Measurements from ENCODE around the gene COL9A1.
A peak's percentile ranks its signal among the peaks of the same experiment; 100 is the strongest.

Gene COL9A1

DNA sequence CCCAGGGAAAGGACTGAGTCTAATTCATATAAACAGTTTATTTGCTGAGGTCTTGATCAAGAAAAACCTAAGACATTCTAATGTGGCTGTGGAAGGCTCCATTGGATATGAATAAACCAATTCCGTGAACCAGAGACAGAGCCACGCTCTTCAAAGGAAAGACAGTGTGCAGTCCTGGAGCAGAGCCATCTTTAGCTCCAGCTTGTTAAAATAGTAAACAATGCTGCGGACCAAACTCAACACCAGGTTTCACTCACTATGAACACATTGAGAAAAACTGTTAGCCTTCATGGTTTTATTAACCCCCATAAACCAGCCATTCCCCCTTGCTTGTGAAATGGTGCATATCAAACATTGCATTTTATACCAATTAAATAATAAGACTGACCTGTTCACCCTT, 61.9 kb downstream of the COL9A1 start:
- CTCF ChIA-PET = interaction anchor here (1.1 kb wide), 1 partner anchor 21 kb away, joined by 3 read pairs; no protein-coding TSS in a partner anchor
- Histone ChIP-seq H3K4me3 (ENCODE audit: control insufficient read depth in 1 of 7, extremely low read depth in 1 of 7, insufficient read depth in 4 of 7, low read depth in 2 of 7, low read length in 6 of 7) (no peak overlapping the region), H3K4me1 (ENCODE audit: control extremely low read depth in 1 of 4, control insufficient read depth in 4 of 4, insufficient read depth in 4 of 4, low read length in 3 of 4) (no peaks in the 10 kb centered on the region), H3K27ac (ENCODE audit: insufficient read depth in 1 of 2, low read depth in 1 of 2, low read length in 2 of 2, poor library complexity in 1 of 2, severe bottlenecking in 2 of 2) (no peak overlapping the region), H3K27me3 (replicated peaks in 2 of 5; ENCODE audit: control insufficient read depth in 4 of 5, insufficient read depth in 5 of 5, low read length in 4 of 5) (peaks cover 0 to 2% (median 0%) of the 10 kb centered on the region in 5 experiments), H3K9me3 (ENCODE audit: control extremely low read depth in 1 of 5, control insufficient read depth in 4 of 5, insufficient read depth in 2 of 5, low read depth in 1 of 5, low read length in 4 of 5) (no peaks in the 10 kb centered on the region), H3K36me3 (ENCODE audit: control insufficient read depth in 4 of 4, insufficient read depth in 4 of 4, low read length in 3 of 4) (no peaks in the 10 kb centered on the region)
- DNase-seq = no peak
- 100% methylated on average over 1 of the region's 3 CpGs for WGBS (ENCODE audit: insufficient coverage)
- POLR2A ChIA-PET = no interaction called here

- H3K4me1 ChIP-seq (ENCODE audit: control extremely low read depth in 1 of 4, control insufficient read depth in 4 of 4, insufficient read depth in 4 of 4, low read length in 3 of 4) = no peaks in the 10 kb centered on the region
- ChIA-PET CTCF (interaction anchor here (0.6 to 3.5 kb wide), 2 partner anchors 15 to 284 kb away, joined by 3 to 12 read pairs; no protein-coding TSS in a partner anchor), POLR2A (no interaction called here)
- H3K27me3 ChIP-seq (replicated peaks in 2 of 5; ENCODE audit: control insufficient read depth in 4 of 5, insufficient read depth in 5 of 5, low read length in 4 of 5) = peaks cover 0 to 1% (median 0%) of the 10 kb centered on the region in 5 experiments
- no peak overlapping the region for H3K27ac ChIP-seq (ENCODE audit: insufficient read depth in 1 of 2, low read depth in 1 of 2, low read length in 2 of 2, poor library complexity in 1 of 2, severe bottlenecking in 2 of 2)
- no peaks in the 10 kb centered on the region for H3K9me3 ChIP-seq (ENCODE audit: control extremely low read depth in 1 of 5, control insufficient read depth in 4 of 5, insufficient read depth in 2 of 5, low read depth in 1 of 5, low read length in 4 of 5)
- DNase-seq = no peak
- H3K4me3 ChIP-seq (ENCODE audit: control insufficient read depth in 1 of 7, extremely low read depth in 1 of 7, insufficient read depth in 4 of 7, low read depth in 2 of 7, low read length in 6 of 7) = no peak overlapping the region
- 100% methylated on average over 2 of the region's 3 CpGs for WGBS (ENCODE audit: insufficient coverage)
- H3K36me3 ChIP-seq (ENCODE audit: control insufficient read depth in 4 of 4, insufficient read depth in 4 of 4, low read length in 3 of 4) = no peaks in the 10 kb centered on the region
Observed at GRCh38 chr6:70236343-70236742, 66.5 kb downstream of the COL9A1 start.

GRCh38 chr6:70234561-70235236, 68.2 kb downstream of the COL9A1 start:
- Histone ChIP-seq H3K27ac (ENCODE audit: insufficient read depth in 1 of 2, low read depth in 1 of 2, low read length in 2 of 2, poor library complexity in 1 of 2, severe bottlenecking in 2 of 2) (no peak overlapping the region), H3K27me3 (replicated peaks in 2 of 5; ENCODE audit: control insufficient read depth in 4 of 5, insufficient read depth in 5 of 5, low read length in 4 of 5) (peaks cover 0 to 1% (median 0%) of the 10 kb centered on the region in 5 experiments), H3K4me1 (ENCODE audit: control extremely low read depth in 1 of 4, control insufficient read depth in 4 of 4, insufficient read depth in 4 of 4, low read length in 3 of 4) (no peaks in the 10 kb centered on the region), H3K36me3 (ENCODE audit: control insufficient read depth in 4 of 4, insufficient read depth in 4 of 4, low read length in 3 of 4) (no peaks in the 10 kb centered on the region), H3K4me3 (ENCODE audit: control insufficient read depth in 1 of 7, extremely low read depth in 1 of 7, insufficient read depth in 4 of 7, low read depth in 2 of 7, low read length in 6 of 7) (no peak overlapping the region), H3K9me3 (ENCODE audit: control extremely low read depth in 1 of 5, control insufficient read depth in 4 of 5, insufficient read depth in 2 of 5, low read depth in 1 of 5, low read length in 4 of 5) (no peaks in the 10 kb centered on the region)
- DNase-seq = no peak
- POLR2A ChIA-PET = no interaction called here
- CTCF ChIA-PET = no interaction called here
- 100% methylated on average over 4 of the region's 7 CpGs for WGBS (ENCODE audit: insufficient coverage)

GRCh38 chr6:70231311-70231710, 71.6 kb downstream of the COL9A1 start:
- ChIA-PET CTCF (interaction anchor here (4.1 kb wide), 1 partner anchor 11 kb away, joined by 34 read pairs; no protein-coding TSS in a partner anchor), POLR2A (no interaction called here)
- H3K27me3 ChIP-seq (replicated peaks in 2 of 5; ENCODE audit: control insufficient read depth in 4 of 5, insufficient read depth in 5 of 5, low read length in 4 of 5) = no peaks in the 10 kb centered on the region
- no peaks in the 10 kb centered on the region for H3K4me1 ChIP-seq (ENCODE audit: control extremely low read depth in 1 of 4, control insufficient read depth in 4 of 4, insufficient read depth in 4 of 4, low read length in 3 of 4)
- H3K36me3 ChIP-seq (ENCODE audit: control insufficient read depth in 4 of 4, insufficient read depth in 4 of 4, low read length in 3 of 4) = no peaks in the 10 kb centered on the region
- 100% methylated on average over 1 of the region's 2 CpGs for WGBS (ENCODE audit: insufficient coverage)
- H3K27ac ChIP-seq (ENCODE audit: insufficient read depth in 1 of 2, low read depth in 1 of 2, low read length in 2 of 2, poor library complexity in 1 of 2, severe bottlenecking in 2 of 2) = no peak overlapping the region
- H3K9me3 ChIP-seq (ENCODE audit: control extremely low read depth in 1 of 5, control insufficient read depth in 4 of 5, insufficient read depth in 2 of 5, low read depth in 1 of 5, low read length in 4 of 5) = no peaks in the 10 kb centered on the region
- DNase-seq = no peak
- H3K4me3 ChIP-seq (ENCODE audit: control insufficient read depth in 1 of 7, extremely low read depth in 1 of 7, insufficient read depth in 4 of 7, low read depth in 2 of 7, low read length in 6 of 7) = no peak overlapping the region

DNA sequence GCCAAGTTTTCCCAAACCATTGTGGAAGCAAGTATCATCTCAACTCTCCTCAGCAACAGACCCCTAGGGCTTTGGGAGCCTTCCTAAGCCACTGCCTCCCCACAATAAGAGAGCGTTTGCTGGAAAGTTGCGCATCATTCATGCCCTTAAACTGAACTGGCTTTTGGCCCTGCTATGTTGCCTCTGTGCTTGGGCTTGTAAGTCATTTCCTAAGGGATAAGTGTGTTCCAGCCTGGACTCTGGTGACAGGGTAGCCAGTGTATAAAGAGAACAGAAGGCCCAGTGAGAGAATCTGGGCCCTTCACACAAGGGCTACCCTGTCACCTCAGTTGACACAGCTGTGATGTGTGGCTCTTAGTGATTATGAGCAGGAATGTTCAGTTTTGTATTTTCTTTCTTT, 77.8 kb downstream of the COL9A1 start:
- 100% methylated on average over 2 of the region's 2 CpGs for WGBS (ENCODE audit: insufficient coverage)
- no peaks in the 10 kb centered on the region for H3K36me3 ChIP-seq (ENCODE audit: control insufficient read depth in 4 of 4, insufficient read depth in 4 of 4, low read length in 3 of 4)
- no peaks in the 10 kb centered on the region for H3K9me3 ChIP-seq (ENCODE audit: control extremely low read depth in 1 of 5, control insufficient read depth in 4 of 5, insufficient read depth in 2 of 5, low read depth in 1 of 5, low read length in 4 of 5)
- ChIA-PET CTCF (no interaction called here), POLR2A (no interaction called here)
- no peak overlapping the region for H3K27ac ChIP-seq (ENCODE audit: insufficient read depth in 1 of 2, low read depth in 1 of 2, low read length in 2 of 2, poor library complexity in 1 of 2, severe bottlenecking in 2 of 2)
- no peaks in the 10 kb centered on the region for H3K27me3 ChIP-seq (replicated peaks in 2 of 5; ENCODE audit: control insufficient read depth in 4 of 5, insufficient read depth in 5 of 5, low read length in 4 of 5)
- no peaks in the 10 kb centered on the region for H3K4me1 ChIP-seq (ENCODE audit: control extremely low read depth in 1 of 4, control insufficient read depth in 4 of 4, insufficient read depth in 4 of 4, low read length in 3 of 4)
- DNase-seq = no peak
- H3K4me3 ChIP-seq (ENCODE audit: control insufficient read depth in 1 of 7, extremely low read depth in 1 of 7, insufficient read depth in 4 of 7, low read depth in 2 of 7, low read length in 6 of 7) = no peak overlapping the region

- H3K4me3 ChIP-seq (ENCODE audit: control insufficient read depth in 1 of 7, extremely low read depth in 1 of 7, insufficient read depth in 4 of 7, low read depth in 2 of 7, low read length in 6 of 7) = no peak overlapping the region
- no peak for DNase-seq
- WGBS (ENCODE audit: insufficient coverage) = no CpG with 5 or more reads among the region's 2 CpGs
- H3K27ac ChIP-seq (ENCODE audit: insufficient read depth in 1 of 2, low read depth in 1 of 2, low read length in 2 of 2, poor library complexity in 1 of 2, severe bottlenecking in 2 of 2) = no peak overlapping the region
- H3K27me3 ChIP-seq (replicated peaks in 2 of 5; ENCODE audit: control insufficient read depth in 4 of 5, insufficient read depth in 5 of 5, low read length in 4 of 5) = peaks cover 0 to 2% (median 0%) of the 10 kb centered on the region in 5 experiments
- H3K9me3 ChIP-seq (ENCODE audit: control extremely low read depth in 1 of 5, control insufficient read depth in 4 of 5, insufficient read depth in 2 of 5, low read depth in 1 of 5, low read length in 4 of 5) = no peaks in the 10 kb centered on the region
- ChIA-PET CTCF (interaction anchor here (1.1 to 3.8 kb wide), 3 partner anchors 8 to 147 kb away, joined by 3 to 34 read pairs (median 16); partner anchors contain the start of gene COL9A1), POLR2A (no interaction called here)
- H3K4me1 ChIP-seq (ENCODE audit: control extremely low read depth in 1 of 4, control insufficient read depth in 4 of 4, insufficient read depth in 4 of 4, low read length in 3 of 4) = no peaks in the 10 kb centered on the region
- H3K36me3 ChIP-seq (ENCODE audit: control insufficient read depth in 4 of 4, insufficient read depth in 4 of 4, low read length in 3 of 4) = no peaks in the 10 kb centered on the region
Observed at GRCh38 chr6:70222439-70222749, 80.5 kb downstream of the COL9A1 start.

- Histone ChIP-seq H3K36me3 (ENCODE audit: control insufficient read depth in 4 of 4, insufficient read depth in 4 of 4, low read length in 3 of 4) (no peaks in the 10 kb centered on the region), H3K4me1 (ENCODE audit: control extremely low read depth in 1 of 4, control insufficient read depth in 4 of 4, insufficient read depth in 4 of 4, low read length in 3 of 4) (no peaks in the 10 kb centered on the region), H3K4me3 (ENCODE audit: control insufficient read depth in 1 of 7, extremely low read depth in 1 of 7, insufficient read depth in 4 of 7, low read depth in 2 of 7, low read length in 6 of 7) (no peak overlapping the region), H3K27me3 (replicated peaks in 2 of 5; ENCODE audit: control insufficient read depth in 4 of 5, insufficient read depth in 5 of 5, low read length in 4 of 5) (peaks cover 0 to 4% (median 2%) of the 10 kb centered on the region in 5 experiments), H3K9me3 (ENCODE audit: control extremely low read depth in 1 of 5, control insufficient read depth in 4 of 5, insufficient read depth in 2 of 5, low read depth in 1 of 5, low read length in 4 of 5) (no peaks in the 10 kb centered on the region), H3K27ac (ENCODE audit: insufficient read depth in 1 of 2, low read depth in 1 of 2, low read length in 2 of 2, poor library complexity in 1 of 2, severe bottlenecking in 2 of 2) (no peak overlapping the region)
- ChIA-PET CTCF (interaction anchor here (0.7 to 3.8 kb wide), 20 partner anchors 9 to 662 kb away, joined by 3 to 34 read pairs (median 4); partner anchors contain the start of gene COL9A1), POLR2A (no interaction called here)
- WGBS (ENCODE audit: insufficient coverage) = 58% methylated on average over 6 of the region's 6 CpGs
- peak in 1 of 3 donors; percentile 12 for DNase-seq
Observed at GRCh38 chr6:70221715-70222438, 81.0 kb downstream of the COL9A1 start.
